GM19193 (cell line): Measurements from ENCODE around the gene NUDT22.

Experiments used
- POLR2A ChIP-seq: IDR thresholded peaks from 4 replicates; pipeline ENCODE4 v1.6.1; 2011; ENCODE audit not compliant: insufficient read depth, insufficient read length; ENCODE audit errors: extremely low read depth

The NUDT22 gene

GRCh38 chr11:64250415-64251015 is 24.4 kb downstream of the NUDT22 start:
- no peak for TF ChIP-seq POLR2A

- TF ChIP-seq POLR2A = peak; percentile 48
Measured at GRCh38 chr11:64251016-64251752, 25.1 kb downstream of the NUDT22 start, which contains the start of gene PLCB3. Gene PLCB3, plus strand, starts transcription at chr11:64251530. Its CDS starts 120 bp downstream, at chr11:64251650.

GRCh38 chr11:64251753-64252002 is 25.6 kb downstream of the NUDT22 start:
- TF ChIP-seq POLR2A = no peak

GRCh38 chr11:64252003-64252872 is 26.2 kb downstream of the NUDT22 start:
- no peak for TF ChIP-seq POLR2A

GRCh38 chr11:64253043-64253442 is 27.0 kb downstream of the NUDT22 start:
- no peak for TF ChIP-seq POLR2A

- no peak for TF ChIP-seq POLR2A
Measured at GRCh38 chr11:64253481-64253880, 27.4 kb downstream of the NUDT22 start.

GRCh38 chr11:64254326-64254725 is 28.3 kb downstream of the NUDT22 start:
- no peak for TF ChIP-seq POLR2A

GRCh38 chr11:64255135-64256128 is 29.4 kb downstream of the NUDT22 start:
- TF ChIP-seq POLR2A = no peak

GRCh38 chr11:64256300-64256699 is 30.2 kb downstream of the NUDT22 start:
- no peak for TF ChIP-seq POLR2A

GRCh38 chr11:64258356-64258755 is 32.3 kb downstream of the NUDT22 start:
- no peak for TF ChIP-seq POLR2A

- TF ChIP-seq POLR2A = no peak
Measured at GRCh38 chr11:64258946-64259532, 33.0 kb downstream of the NUDT22 start.

- no peak for TF ChIP-seq POLR2A
Measured at GRCh38 chr11:64259533-64260067, 33.5 kb downstream of the NUDT22 start.

GRCh38 chr11:64260147-64260708 is 34.2 kb downstream of the NUDT22 start:
- no peak for TF ChIP-seq POLR2A

- TF ChIP-seq POLR2A = no peak
Measured at GRCh38 chr11:64261556-64262080, 35.5 kb downstream of the NUDT22 start.
